Breast epithelium (tissue), 3 donors: ENCODE measurements around the gene GLCE.

Experiments
- POLR2AphosphoS5 ChIP-seq, 3 donors: sonication (generic); formaldehyde crosslinking; IDR thresholded peaks; one replicate each; pipeline ENCODE4 v1.6.1; 2017; ENCODE audit warnings: antibody characterized with exemption in 3 of 3
- TF ChIP-seq, protein P1 (sequence below), 3 donors: fragments of 450-650 bp; IDR thresholded peaks; one replicate each; pipeline ENCODE4 v1.5.1; 2016 to 2017; ENCODE audit warnings: antibody characterized with exemption in 3 of 3, mild to moderate bottlenecking in 3 of 3, moderate library complexity in 3 of 3

- no peak for TF ChIP-seq POLR2AphosphoS5 (IDR thresholded peaks at IDR 0.05)
- TF ChIP-seq, protein P1, sequence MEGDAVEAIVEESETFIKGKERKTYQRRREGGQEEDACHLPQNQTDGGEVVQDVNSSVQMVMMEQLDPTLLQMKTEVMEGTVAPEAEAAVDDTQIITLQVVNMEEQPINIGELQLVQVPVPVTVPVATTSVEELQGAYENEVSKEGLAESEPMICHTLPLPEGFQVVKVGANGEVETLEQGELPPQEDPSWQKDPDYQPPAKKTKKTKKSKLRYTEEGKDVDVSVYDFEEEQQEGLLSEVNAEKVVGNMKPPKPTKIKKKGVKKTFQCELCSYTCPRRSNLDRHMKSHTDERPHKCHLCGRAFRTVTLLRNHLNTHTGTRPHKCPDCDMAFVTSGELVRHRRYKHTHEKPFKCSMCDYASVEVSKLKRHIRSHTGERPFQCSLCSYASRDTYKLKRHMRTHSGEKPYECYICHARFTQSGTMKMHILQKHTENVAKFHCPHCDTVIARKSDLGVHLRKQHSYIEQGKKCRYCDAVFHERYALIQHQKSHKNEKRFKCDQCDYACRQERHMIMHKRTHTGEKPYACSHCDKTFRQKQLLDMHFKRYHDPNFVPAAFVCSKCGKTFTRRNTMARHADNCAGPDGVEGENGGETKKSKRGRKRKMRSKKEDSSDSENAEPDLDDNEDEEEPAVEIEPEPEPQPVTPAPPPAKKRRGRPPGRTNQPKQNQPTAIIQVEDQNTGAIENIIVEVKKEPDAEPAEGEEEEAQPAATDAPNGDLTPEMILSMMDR (IDR thresholded peaks at IDR 0.05): no peak
Measured at GRCh38 chr15:69141286-69141701, 19.1 kb upstream of the GLCE start.
